ENCODE data around the gene CCDC185.

- TF ChIP-seq CTCF (IDR thresholded peaks at IDR 0.05; ENCODE audit: low read depth, low read length, missing input control) (no peak), REST (IDR thresholded peaks at IDR 0.05) (no peak), HNF4G (IDR thresholded peaks at IDR 0.05) (no peak), MAX (IDR thresholded peaks at IDR 0.05) (no peak), FOXA1 (IDR thresholded peaks at IDR 0.05) (no peak), RXRA (IDR thresholded peaks at IDR 0.05) (no peak)
These were observed 46.9 kb upstream of the CCDC185 start for GRCh38 chr1:223346311-223346710.

Data from liver (tissue), 3 donors.